ENCODE data around the gene NCBP1. TPM values are rescaled to one million over a fixed set of nuclear protein-coding genes. Genes with fewer than 3 reads are reported as not detected.
"Not testable (repeated sequence)": the region's sequence is repeated elsewhere in the genome, so short reads cannot be mapped to it uniquely, and the experiment has no call there.

Gene NCBP1, protein sequence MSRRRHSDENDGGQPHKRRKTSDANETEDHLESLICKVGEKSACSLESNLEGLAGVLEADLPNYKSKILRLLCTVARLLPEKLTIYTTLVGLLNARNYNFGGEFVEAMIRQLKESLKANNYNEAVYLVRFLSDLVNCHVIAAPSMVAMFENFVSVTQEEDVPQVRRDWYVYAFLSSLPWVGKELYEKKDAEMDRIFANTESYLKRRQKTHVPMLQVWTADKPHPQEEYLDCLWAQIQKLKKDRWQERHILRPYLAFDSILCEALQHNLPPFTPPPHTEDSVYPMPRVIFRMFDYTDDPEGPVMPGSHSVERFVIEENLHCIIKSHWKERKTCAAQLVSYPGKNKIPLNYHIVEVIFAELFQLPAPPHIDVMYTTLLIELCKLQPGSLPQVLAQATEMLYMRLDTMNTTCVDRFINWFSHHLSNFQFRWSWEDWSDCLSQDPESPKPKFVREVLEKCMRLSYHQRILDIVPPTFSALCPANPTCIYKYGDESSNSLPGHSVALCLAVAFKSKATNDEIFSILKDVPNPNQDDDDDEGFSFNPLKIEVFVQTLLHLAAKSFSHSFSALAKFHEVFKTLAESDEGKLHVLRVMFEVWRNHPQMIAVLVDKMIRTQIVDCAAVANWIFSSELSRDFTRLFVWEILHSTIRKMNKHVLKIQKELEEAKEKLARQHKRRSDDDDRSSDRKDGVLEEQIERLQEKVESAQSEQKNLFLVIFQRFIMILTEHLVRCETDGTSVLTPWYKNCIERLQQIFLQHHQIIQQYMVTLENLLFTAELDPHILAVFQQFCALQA
- 27.8 TPM for total RNA-seq
- polyA plus RNA-seq (ENCODE audit: insufficient read depth in 1 of 8, insufficient read length in 8 of 8, low replicate concordance in 1 of 8): 10 to 100 TPM; 28.4 to 43.4 (median 35.0) TPM
- long read RNA-seq, donor 1, full-length matches to known transcripts: 3 of 3 reads
- long read RNA-seq, donor 1, partial matches to known transcripts: 0 of 3 reads
- long read RNA-seq, donor 1, other reads (novel, unspliced or antisense): 0 of 3 reads
- long read RNA-seq, donor 2, full-length matches to known transcripts: 1 of 1 reads
- long read RNA-seq, donor 2, partial matches to known transcripts: 0 of 1 reads
- long read RNA-seq, donor 2, other reads (novel, unspliced or antisense): 0 of 1 reads
- long read RNA-seq, donor 3, full-length matches to known transcripts: 9 of 9 reads
- long read RNA-seq, donor 3, partial matches to known transcripts: 0 of 9 reads
- long read RNA-seq, donor 3, other reads (novel, unspliced or antisense): 0 of 9 reads
- long read RNA-seq, donor 4, full-length matches to known transcripts: 2 of 18 reads
- long read RNA-seq, donor 4, partial matches to known transcripts: 7 of 18 reads
- long read RNA-seq, donor 4, other reads (novel, unspliced or antisense): 9 of 18 reads
- long read RNA-seq, donor 5, full-length matches to known transcripts: 11 of 82 reads
- long read RNA-seq, donor 5, partial matches to known transcripts: 71 of 82 reads
- long read RNA-seq, donor 5, other reads (novel, unspliced or antisense): 0 of 82 reads
- long read RNA-seq, donor 6, full-length matches to known transcripts: 7 of 55 reads
- long read RNA-seq, donor 6, partial matches to known transcripts: 48 of 55 reads
- long read RNA-seq, donor 6, other reads (novel, unspliced or antisense): 0 of 55 reads
- long read RNA-seq, donor 7, full-length matches to known transcripts: 4 of 4 reads
- long read RNA-seq, donor 7, partial matches to known transcripts: 0 of 4 reads
- long read RNA-seq, donor 7, other reads (novel, unspliced or antisense): 0 of 4 reads
- long read RNA-seq, donor 8, full-length matches to known transcripts: 5 of 43 reads
- long read RNA-seq, donor 8, partial matches to known transcripts: 38 of 43 reads
- long read RNA-seq, donor 8, other reads (novel, unspliced or antisense): 0 of 43 reads
- long read RNA-seq, donor 9, full-length matches to known transcripts: 3 of 29 reads
- long read RNA-seq, donor 9, partial matches to known transcripts: 26 of 29 reads
- long read RNA-seq, donor 9, other reads (novel, unspliced or antisense): 0 of 29 reads
- long read RNA-seq, donor 10, full-length matches to known transcripts: 2 of 72 reads
- long read RNA-seq, donor 10, partial matches to known transcripts: 70 of 72 reads
- long read RNA-seq, donor 10, other reads (novel, unspliced or antisense): 0 of 72 reads
- long read RNA-seq, donor 11, full-length matches to known transcripts: 1 of 26 reads
- long read RNA-seq, donor 11, partial matches to known transcripts: 25 of 26 reads
- long read RNA-seq, donor 11, other reads (novel, unspliced or antisense): 0 of 26 reads

DNA sequence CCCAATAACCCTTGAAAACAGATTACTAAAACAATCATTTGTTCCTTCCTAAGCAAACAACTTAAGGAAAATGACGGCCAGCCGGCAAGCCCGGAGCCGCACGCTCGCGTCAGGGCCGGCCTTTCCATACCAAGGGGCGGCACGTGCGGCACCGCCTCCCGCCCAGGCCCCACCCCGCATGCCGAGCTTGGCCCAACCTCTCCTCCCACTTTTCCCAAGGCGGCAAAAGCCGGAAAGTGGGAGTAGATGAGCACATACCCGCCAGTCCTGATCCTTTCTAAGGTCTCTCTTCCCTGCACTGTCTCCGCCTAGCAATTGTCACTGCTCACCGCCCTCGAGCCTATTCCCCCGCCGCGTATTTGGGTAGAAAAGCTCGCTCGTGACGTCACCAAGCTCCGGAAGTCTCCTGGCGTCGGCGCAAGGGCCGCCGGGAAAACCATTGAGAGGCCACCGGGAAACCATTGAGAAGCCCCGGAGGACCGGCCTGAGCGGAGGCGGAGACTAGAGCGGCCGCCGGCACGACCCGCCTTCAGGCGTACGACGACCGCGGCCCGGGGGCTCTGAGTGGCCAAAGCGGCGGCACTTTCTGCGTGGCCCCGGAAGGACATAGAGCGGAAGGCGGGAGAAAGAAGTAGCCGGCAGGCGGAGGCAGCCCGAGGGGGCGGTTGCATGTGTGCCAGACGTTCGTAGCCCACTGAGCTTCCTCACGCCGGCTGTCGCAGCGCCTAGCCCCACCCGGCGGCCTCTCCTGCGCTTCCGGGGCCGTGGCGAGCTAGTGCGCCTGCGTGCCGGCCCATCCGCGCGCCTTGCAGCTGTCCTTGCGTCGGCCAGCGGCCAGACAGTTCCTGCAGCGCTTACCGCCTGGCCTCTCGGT is at the start of gene NCBP1, which contains the start of gene TSTD2:
NCBP1 (plus strand) TSS at position 837 of the 874 bp plus-strand sequence. CDS start 61 bp downstream, outside the sequence.
TSTD2 (minus strand) TSS at position 384 of the 874 bp plus-strand sequence. CDS start 5,806 bp downstream, outside the sequence.
- H3K4me1 ChIP-seq (ENCODE audit: control insufficient read depth, insufficient read depth, low read length): peaks cover 18% of the 10 kb centered on the region
- under 1% methylated on average over 78 of the region's 83 CpGs for WGBS (ENCODE audit: insufficient coverage)

DNA sequence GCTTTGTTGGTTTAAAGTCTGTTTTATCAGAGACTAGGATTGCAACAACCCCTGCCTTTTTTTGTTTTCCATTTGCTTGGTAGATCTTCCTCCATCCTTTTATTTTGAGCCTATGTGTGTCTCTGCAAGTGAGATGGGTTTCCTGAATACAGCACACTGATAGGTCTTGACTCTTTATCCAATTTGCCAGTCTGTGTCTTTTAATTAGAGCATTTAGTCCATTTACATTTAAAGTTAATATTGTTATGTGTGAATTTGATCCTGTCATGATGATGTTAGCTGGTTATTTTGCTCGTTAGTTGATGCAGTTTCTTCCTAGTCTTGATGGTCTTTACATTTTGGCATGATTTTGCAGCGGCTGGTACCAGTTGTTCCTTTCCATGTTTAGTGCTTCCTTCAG is 48.8 kb upstream of the NCBP1 start:
- not testable (repeated sequence) for H3K36me3 ChIP-seq (ENCODE audit: control insufficient read depth, insufficient read depth, low read length); H3K9me3 ChIP-seq (replicated peaks; ENCODE audit: control insufficient read depth, low read depth, low read length); H3K27ac ChIP-seq (ENCODE audit: low read length); H3K27me3 ChIP-seq (ENCODE audit: control insufficient read depth, insufficient read depth, low read length); H3K4me3 ChIP-seq (ENCODE audit: low read length); H3K4me1 ChIP-seq (ENCODE audit: control insufficient read depth, insufficient read depth, low read length); DNase-seq
- no CpG with 5 or more reads among the region's 2 CpGs for WGBS (ENCODE audit: insufficient coverage)

More for the DNA sequence above, at the start of gene NCBP1, which contains the start of gene TSTD2:
- H3K9me3 ChIP-seq (replicated peaks; ENCODE audit: control insufficient read depth, low read depth, low read length): no peaks in the 10 kb centered on the region
- H3K36me3 ChIP-seq (ENCODE audit: control insufficient read depth, insufficient read depth, low read length): no peaks in the 10 kb centered on the region
- peak within 1 kb of the TSS; percentile 99 for H3K27ac ChIP-seq (ENCODE audit: low read length)
- H3K4me3 ChIP-seq (ENCODE audit: low read length): peak within 1 kb of the TSS; percentile 71
- no peaks in the 10 kb centered on the region for H3K27me3 ChIP-seq (ENCODE audit: control insufficient read depth, insufficient read depth, low read length)
- peak; percentile 99 for DNase-seq

DNA sequence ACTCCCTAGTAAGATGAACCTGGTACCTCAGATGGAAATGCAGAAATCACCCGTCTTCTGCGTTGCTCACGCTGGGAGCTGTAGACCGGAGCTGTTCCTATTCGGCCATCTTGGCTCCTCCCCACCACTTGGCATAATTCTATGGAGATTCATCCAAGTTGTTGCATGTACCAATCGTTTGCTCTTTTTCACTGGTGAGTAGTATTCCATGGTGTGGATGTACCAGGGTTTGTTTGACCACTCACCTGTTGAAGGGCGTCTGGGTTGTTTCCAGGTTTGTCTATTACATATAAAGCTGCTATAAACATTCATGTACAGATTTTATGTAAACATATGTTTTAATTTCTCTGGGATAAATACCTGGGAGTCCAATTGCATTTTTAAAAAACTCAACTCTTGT is 46.7 kb upstream of the NCBP1 start:
- WGBS (ENCODE audit: insufficient coverage): no CpG with 5 or more reads among the region's 7 CpGs
- not testable (repeated sequence) for H3K36me3 ChIP-seq (ENCODE audit: control insufficient read depth, insufficient read depth, low read length); H3K9me3 ChIP-seq (replicated peaks; ENCODE audit: control insufficient read depth, low read depth, low read length); H3K27me3 ChIP-seq (ENCODE audit: control insufficient read depth, insufficient read depth, low read length); DNase-seq; H3K4me3 ChIP-seq (ENCODE audit: low read length); H3K4me1 ChIP-seq (ENCODE audit: control insufficient read depth, insufficient read depth, low read length); H3K27ac ChIP-seq (ENCODE audit: low read length)

DNA sequence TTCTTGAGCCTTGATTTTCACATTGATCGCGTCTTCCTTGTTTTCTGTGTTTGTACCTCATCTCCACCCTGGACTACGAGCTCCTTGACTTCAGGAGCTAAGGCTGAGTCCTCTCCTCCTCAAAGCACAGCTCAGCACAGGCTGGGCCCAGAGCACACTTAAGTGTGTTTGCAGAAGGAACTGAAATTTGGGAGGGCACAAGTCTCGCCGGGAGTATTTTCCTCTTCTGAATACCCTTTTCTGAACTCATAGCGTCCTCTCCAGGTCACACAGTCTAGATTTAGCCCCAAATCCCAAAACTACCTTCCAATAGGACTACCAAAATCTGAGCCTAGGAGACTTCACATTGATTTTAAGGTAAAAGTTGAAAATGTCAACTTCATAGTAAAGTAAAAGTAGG is 42.1 kb upstream of the NCBP1 start:
- peaks cover 2% of the 10 kb centered on the region for H3K27me3 ChIP-seq (ENCODE audit: control insufficient read depth, insufficient read depth, low read length)
- no peak overlapping the region for H3K27ac ChIP-seq (ENCODE audit: low read length)
- H3K4me3 ChIP-seq (ENCODE audit: low read length): no peak overlapping the region
- H3K36me3 ChIP-seq (ENCODE audit: control insufficient read depth, insufficient read depth, low read length): peaks cover 4% of the 10 kb centered on the region
- no peak for DNase-seq
- H3K4me1 ChIP-seq (ENCODE audit: control insufficient read depth, insufficient read depth, low read length): peaks cover 20% of the 10 kb centered on the region
- WGBS (ENCODE audit: insufficient coverage): 74% methylated on average over 4 of the region's 6 CpGs
- no peaks in the 10 kb centered on the region for H3K9me3 ChIP-seq (replicated peaks; ENCODE audit: control insufficient read depth, low read depth, low read length)

DNA sequence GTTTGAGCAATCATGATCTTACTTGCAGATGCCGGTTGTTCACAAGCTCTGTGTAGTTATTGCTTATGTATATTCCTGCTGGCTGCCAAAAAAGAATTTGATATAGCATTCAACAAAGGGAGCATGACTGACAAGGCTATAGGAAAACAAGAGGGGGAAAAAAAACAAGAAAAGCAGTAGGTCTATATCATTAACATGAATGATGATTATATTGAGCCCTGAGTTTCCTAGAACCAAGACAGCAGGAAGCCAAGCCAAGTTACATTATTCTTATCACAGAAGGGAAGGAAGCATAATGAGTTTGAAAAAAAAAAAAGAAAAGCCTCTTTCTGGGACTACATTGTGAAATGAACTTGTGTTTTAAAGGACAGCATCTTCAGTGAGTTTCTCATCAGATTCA is 41.5 kb upstream of the NCBP1 start:
- no peak overlapping the region for H3K27ac ChIP-seq (ENCODE audit: low read length)
- DNase-seq: no peak
- H3K36me3 ChIP-seq (ENCODE audit: control insufficient read depth, insufficient read depth, low read length): peaks cover 4% of the 10 kb centered on the region
- WGBS (ENCODE audit: insufficient coverage): no CpG with 5 or more reads among the region's 1 CpG
- no peak overlapping the region for H3K4me3 ChIP-seq (ENCODE audit: low read length)
- peaks cover 20% of the 10 kb centered on the region for H3K4me1 ChIP-seq (ENCODE audit: control insufficient read depth, insufficient read depth, low read length)
- no peaks in the 10 kb centered on the region for H3K9me3 ChIP-seq (replicated peaks; ENCODE audit: control insufficient read depth, low read depth, low read length)
- peaks cover 2% of the 10 kb centered on the region for H3K27me3 ChIP-seq (ENCODE audit: control insufficient read depth, insufficient read depth, low read length)

DNA sequence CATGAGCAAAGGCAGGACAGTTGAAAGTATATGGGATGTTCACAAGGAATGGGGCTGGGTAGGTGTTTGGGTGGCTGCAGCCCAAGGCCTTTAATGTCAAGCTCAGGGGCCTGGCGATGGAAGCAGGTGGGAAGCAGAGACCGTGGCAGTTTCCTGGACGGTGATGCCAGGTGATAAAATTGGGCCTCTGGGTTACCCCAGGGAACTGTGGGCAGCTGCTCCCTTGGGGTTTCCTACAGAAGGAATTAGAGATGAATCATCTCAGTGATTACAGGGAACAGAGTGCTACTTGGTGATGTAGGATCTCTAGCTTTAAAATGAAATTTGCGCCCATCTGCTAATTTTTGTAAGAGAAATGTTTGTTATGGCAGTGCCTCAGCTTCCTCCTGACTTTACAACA is 39.7 kb upstream of the NCBP1 start:
- Histone ChIP-seq H3K4me1 (ENCODE audit: control insufficient read depth, insufficient read depth, low read length) (peaks cover 24% of the 10 kb centered on the region), H3K27ac (ENCODE audit: low read length) (peak overlapping the region; percentile 25), H3K4me3 (ENCODE audit: low read length) (no peak overlapping the region), H3K27me3 (ENCODE audit: control insufficient read depth, insufficient read depth, low read length) (peaks cover 2% of the 10 kb centered on the region), H3K36me3 (ENCODE audit: control insufficient read depth, insufficient read depth, low read length) (peaks cover 6% of the 10 kb centered on the region), H3K9me3 (replicated peaks; ENCODE audit: control insufficient read depth, low read depth, low read length) (no peaks in the 10 kb centered on the region)
- no peak for DNase-seq
- 69% methylated on average over 3 of the region's 4 CpGs for WGBS (ENCODE audit: insufficient coverage)

DNA sequence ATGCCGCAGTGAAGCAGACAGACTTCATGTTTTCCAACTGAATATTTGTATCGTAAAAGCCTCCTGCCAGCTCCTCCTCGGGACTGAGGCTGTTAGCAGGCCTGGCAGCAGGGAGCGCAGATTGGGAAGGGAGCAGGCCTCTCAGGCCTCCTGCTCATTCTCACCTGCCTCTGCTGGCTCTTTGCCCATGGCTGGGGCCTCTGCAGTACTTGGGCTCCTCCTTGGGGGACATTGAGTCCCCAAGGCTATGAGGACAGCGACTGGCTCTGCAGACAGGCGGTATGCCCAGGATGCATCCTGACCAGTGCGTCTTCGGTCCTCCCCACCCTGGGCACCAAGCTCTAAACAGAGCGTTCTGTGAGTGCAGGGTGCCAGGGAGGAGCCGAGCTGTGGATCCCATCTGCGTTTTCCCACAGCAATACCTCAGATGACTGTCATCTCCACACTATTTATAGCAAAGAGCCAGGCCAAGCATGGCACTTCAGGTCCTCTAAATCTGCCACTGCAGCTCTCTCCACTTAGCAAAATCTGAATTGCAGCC is 39.2 kb upstream of the NCBP1 start:
- H3K4me1 ChIP-seq (ENCODE audit: control insufficient read depth, insufficient read depth, low read length): peaks cover 24% of the 10 kb centered on the region
- peak; percentile 46 for DNase-seq
- H3K27me3 ChIP-seq (ENCODE audit: control insufficient read depth, insufficient read depth, low read length): peaks cover 2% of the 10 kb centered on the region
- no peak overlapping the region for H3K4me3 ChIP-seq (ENCODE audit: low read length)
- peak overlapping the region; percentile 17 for H3K27ac ChIP-seq (ENCODE audit: low read length)
- H3K36me3 ChIP-seq (ENCODE audit: control insufficient read depth, insufficient read depth, low read length): peaks cover 10% of the 10 kb centered on the region
- H3K9me3 ChIP-seq (replicated peaks; ENCODE audit: control insufficient read depth, low read depth, low read length): no peaks in the 10 kb centered on the region
- 77% methylated on average over 9 of the region's 11 CpGs for WGBS (ENCODE audit: insufficient coverage)

DNA sequence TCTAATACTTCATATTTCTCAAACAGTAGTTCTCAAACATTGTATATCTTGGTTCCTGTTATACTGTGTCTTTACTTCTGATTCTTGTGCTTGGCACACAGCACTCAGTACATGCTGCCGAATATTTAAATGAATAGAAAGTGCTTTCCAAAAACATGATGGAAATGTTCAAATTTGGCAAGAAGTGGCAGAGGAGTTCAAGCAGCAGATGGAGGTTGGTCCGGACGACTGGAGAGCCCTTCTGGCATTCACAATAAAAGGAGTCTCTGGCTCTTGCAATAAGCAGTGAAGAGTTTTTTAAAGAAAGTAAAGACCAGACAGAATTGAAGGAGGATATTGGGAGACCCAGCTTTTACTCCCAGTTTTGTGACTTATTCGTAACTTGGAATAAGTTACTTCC is 36.7 kb upstream of the NCBP1 start:
- Histone ChIP-seq H3K27me3 (ENCODE audit: control insufficient read depth, insufficient read depth, low read length) (no peaks in the 10 kb centered on the region), H3K4me1 (ENCODE audit: control insufficient read depth, insufficient read depth, low read length) (peaks cover 30% of the 10 kb centered on the region), H3K4me3 (ENCODE audit: low read length) (no peak overlapping the region), H3K27ac (ENCODE audit: low read length) (no peak overlapping the region), H3K36me3 (ENCODE audit: control insufficient read depth, insufficient read depth, low read length) (peaks cover 25% of the 10 kb centered on the region), H3K9me3 (replicated peaks; ENCODE audit: control insufficient read depth, low read depth, low read length) (no peaks in the 10 kb centered on the region)
- DNase-seq: peak; percentile 36
- WGBS (ENCODE audit: insufficient coverage): 31% methylated on average over 2 of the region's 4 CpGs
